ENCODE data around the gene TPP2.

GRCh38 chr13:102657630-102658029 is 60.8 kb downstream of the TPP2 start:
- TF ChIP-seq REST (IDR thresholded peaks at IDR 0.05; ENCODE audit: insufficient read depth in 1 of 2, low read depth in 2 of 2, low read length in 1 of 2): no peak
- TF ChIP-seq CTCF (IDR thresholded peaks at IDR 0.05): no peak
- TF ChIP-seq POLR2AphosphoS5 (IDR thresholded peaks at IDR 0.05; ENCODE audit: low read depth, low read length): no peak

All from Panc1 (cell line).